GM18519 (cell line): Measurements from ENCODE around the gene TBCE.

Source experiments
- ATAC-seq: cut with Tn5 transposase; IDR thresholded peaks from one replicate; pipeline ENCODE4 v1.9.1; 2021; ENCODE audit warnings: mild to moderate bottlenecking, moderate library complexity; ENCODE audit not compliant: unreplicated experiment, low FRiP score

The TBCE gene

GRCh38 chr1:235367000-235367908 is at the start of gene TBCE:
Gene TBCE (plus strand): TSS chr1:235367427. CDS start chr1:235380050, 12,623 bp downstream.
- peak; percentile 100 for ATAC-seq

- ATAC-seq, result no peak
These were observed 48.0 kb upstream of the TBCE start for GRCh38 chr1:235319255-235319654.

GRCh38 chr1:235320521-235321179 is 46.6 kb upstream of the TBCE start:
- no peak for ATAC-seq

GRCh38 chr1:235324296-235324695 is 42.9 kb upstream of the TBCE start:
- no peak for ATAC-seq

DNA sequence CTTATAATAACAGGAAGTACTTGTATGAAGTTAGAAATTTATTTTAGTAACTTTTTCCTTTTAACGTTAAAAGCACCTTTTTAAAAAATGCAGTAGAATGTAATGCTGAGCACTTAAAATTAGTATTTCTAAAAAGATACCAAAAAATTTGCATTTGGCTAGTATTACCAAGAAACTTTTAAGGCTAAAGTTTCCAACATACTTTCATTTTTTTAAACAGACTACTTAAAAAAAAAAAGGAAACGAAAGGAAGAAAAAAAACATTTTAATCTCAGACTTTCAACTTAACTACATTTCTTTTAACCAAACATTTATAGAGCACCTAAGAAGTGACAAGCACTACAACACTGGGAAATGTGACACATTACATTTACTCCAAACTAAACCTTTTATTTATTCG is 42.1 kb upstream of the TBCE start:
- no peak for ATAC-seq

- no peak for ATAC-seq
These were observed 41.4 kb upstream of the TBCE start for GRCh38 chr1:235325854-235326253.

DNA sequence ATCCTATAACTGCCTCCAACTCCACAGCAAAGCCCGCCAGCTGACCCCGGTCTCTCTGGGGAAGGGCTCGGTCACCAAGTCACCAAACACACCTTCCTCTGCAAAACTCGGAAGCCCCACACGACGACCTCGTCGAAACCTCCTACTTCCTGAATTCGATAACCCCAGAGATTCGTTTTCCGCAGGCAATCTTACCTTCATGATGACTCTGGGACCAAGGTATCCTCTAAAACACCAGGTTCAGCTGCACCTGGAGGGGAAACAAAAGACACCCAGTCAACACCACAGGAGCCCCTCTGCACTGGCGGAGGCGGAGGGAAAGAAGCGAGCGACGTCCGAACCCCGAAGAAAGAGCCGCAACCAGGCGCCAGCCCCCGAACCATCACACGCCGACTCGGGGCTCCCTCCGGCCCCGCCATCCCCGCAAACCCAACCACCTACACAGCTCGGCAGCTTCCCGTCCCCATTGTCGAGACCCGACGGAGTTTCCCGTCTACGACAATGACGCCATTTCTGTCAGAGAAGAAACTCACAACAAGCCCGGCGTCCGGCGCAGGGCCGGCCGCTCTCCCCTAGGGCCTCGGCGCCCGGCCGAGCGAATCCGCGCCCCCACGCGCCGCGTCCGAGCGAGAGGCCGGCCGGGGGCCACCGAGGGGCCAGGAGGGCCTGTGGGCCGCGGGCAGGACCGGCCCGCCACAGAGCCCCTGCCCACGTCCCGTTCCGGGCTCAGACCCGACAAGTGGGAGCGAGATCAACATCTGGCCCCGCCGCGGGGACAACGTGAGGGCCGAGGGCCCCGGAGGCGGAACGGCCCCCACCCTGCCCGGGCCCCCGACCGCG is 40.3 kb upstream of the TBCE start:
- peak; percentile 21 for ATAC-seq

DNA sequence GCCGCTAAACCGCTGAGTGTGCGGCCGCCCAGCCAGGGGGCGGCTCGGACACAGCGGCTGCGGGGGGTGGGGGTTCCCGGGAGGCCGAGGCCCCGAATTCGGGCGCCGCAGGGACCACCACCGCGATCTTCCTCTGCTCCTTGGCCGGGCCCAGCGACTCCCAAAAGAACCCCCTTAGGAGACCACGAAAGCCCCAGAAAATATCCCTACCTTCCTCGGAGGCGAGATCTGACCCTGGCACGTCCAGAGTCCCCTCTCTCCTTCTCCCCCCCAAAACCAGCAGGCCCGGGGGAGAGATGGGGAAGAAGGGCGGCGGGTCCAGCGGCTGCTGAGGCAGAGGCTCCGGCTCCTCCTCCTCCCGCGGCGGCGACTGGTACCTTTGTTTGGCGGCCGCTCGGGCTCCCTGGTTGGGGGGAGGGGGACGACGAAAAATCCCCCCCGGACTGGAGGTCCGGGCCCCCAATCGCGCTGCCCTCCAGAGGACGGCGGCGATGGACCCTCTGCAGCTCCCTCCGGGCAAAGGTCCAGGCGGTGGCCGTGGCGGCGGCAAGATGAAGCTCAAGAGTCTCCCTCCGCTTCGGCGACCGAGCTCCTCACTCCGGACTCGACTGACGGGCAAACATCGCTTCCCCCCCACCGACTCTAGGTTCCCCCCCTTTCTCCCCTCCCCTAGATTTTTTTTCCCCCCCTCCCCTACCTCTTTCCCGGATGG is 39.5 kb upstream of the TBCE start, which contains the start of gene ARID4B:
Gene ARID4B, minus strand, starts transcription at position 621 of the 712 bp plus-strand sequence. CDS start 1,260 bp downstream, outside the sequence.
- ATAC-seq, result no peak

DNA sequence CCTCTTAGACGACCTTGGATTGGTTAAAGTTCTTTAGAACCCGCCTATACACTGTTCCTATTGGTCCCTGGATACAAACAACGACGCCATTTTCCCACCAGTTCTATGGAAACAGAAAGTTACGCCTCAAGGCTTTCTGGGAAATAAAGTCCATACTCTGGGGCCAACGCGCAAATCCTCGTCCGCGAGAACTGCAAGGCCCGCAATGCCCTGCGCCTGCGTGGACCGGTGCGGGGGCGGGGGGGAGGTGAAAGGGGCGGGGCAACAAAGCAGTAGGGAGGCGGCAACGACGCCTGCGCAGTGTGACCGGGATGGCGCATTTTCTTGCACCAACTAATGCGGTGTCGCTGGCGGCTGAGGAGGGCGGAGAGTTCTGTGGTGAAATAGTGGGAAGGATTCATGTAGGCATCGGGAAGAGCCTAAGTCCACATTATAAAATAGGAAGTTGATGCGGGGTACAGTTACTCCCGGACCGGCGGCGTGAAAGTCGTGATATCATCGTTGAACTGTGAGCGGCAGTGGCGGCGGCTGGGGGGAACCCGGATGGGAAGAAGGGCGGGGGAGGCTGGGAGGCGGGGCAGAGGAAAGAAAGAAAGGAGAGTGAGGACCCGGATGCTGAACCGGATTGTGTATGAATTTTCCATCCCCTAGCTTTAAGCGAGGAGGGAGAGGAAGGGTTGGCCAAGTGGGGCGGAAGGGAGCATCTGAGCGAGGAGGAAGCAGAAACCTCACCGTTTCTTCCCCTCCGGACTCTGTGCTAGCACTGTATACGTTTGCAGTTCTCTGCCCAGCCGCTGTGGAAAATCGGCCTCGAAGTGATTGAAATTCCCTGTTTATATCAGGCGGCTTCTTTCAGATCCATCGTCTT is 38.7 kb upstream of the TBCE start, which contains the start of gene GGPS1:
Gene GGPS1, plus strand, starts transcription at position 300 of the 868 bp plus-strand sequence. CDS start 6,695 bp downstream, outside the sequence.
- ATAC-seq, result peak; percentile 63

- ATAC-seq, result no peak
These were observed 37.9 kb upstream of the TBCE start for GRCh38 chr1:235329139-235329902.

- no peak for ATAC-seq
These were observed 36.3 kb upstream of the TBCE start for GRCh38 chr1:235330918-235331285.

DNA sequence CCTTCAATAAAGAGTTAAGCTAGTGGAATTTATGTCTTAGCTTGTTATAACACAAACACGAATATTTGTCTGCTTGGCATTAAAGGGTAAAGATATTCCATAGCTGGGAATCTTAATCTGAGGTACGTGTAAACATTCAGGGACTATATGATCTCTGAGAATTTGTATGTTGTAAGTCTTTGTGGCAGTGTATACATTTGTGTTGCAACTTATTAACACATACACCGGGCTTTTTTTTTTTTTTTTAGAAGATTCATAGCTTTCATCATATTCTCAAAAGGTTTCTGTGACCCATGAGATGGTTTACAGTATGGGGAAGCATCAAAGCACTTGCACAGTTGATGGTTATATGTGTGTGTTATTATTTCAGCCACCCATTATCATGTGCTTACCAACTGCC is 35.8 kb upstream of the TBCE start:
- ATAC-seq, result no peak

DNA sequence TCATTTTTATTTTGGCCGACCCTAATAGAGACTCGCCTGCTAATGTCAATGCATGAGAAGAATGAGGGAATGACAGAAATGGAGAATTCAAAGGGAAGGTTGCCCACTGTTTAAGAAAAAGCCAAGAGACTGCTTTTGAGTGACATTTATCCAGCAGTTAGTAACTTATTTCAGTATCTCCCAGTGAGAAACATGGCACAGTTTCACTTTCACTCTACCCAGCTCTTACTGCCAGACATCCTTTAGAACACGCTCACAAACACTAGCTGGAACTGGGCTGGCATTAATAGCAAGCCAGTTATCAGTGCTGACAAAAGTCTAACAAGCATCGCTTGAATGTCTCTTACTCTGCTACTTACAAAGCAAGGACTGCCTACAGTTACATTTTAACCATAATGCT is 30.3 kb upstream of the TBCE start:
- no peak for ATAC-seq

- no peak for ATAC-seq
These were observed 27.5 kb upstream of the TBCE start for GRCh38 chr1:235339746-235340145.

DNA sequence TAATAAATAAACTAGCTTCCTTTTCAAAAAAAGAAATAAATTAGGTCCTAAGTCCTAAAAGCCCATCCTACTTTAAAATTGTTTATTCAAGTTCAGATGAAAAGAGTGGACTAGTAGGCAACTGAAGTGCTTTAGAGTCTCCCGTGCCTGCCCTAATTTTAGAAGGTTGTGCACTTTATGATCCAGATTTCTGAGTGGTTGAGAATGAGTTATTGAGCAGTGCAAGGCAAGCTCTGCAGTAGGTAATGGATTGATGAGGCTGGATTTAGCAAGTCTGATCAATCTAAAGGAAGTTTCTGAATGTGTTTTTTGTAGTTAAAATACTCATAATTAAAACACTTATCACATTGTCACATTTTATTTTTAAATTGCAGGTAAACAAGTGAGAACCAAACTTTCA is 25.9 kb upstream of the TBCE start:
- no peak for ATAC-seq

DNA sequence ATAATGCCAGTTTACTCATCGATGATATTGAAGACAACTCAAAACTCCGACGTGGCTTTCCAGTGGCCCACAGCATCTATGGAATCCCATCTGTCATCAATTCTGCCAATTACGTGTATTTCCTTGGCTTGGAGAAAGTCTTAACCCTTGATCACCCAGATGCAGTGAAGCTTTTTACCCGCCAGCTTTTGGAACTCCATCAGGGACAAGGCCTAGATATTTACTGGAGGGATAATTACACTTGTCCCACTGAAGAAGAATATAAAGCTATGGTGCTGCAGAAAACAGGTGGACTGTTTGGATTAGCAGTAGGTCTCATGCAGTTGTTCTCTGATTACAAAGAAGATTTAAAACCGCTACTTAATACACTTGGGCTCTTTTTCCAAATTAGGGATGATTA is 25.2 kb upstream of the TBCE start:
- ATAC-seq, result no peak

GRCh38 chr1:235342471-235342870 is 24.8 kb upstream of the TBCE start:
- no peak for ATAC-seq

- ATAC-seq, result no peak
These were observed 23.5 kb upstream of the TBCE start for GRCh38 chr1:235343726-235344125.
